ENCODE results near the gene PCNX1.

PCNX1 gene

GRCh38 chr14:70964492-70964891, 57.2 kb downstream of the PCNX1 start:
- TF ChIP-seq, protein P1, sequence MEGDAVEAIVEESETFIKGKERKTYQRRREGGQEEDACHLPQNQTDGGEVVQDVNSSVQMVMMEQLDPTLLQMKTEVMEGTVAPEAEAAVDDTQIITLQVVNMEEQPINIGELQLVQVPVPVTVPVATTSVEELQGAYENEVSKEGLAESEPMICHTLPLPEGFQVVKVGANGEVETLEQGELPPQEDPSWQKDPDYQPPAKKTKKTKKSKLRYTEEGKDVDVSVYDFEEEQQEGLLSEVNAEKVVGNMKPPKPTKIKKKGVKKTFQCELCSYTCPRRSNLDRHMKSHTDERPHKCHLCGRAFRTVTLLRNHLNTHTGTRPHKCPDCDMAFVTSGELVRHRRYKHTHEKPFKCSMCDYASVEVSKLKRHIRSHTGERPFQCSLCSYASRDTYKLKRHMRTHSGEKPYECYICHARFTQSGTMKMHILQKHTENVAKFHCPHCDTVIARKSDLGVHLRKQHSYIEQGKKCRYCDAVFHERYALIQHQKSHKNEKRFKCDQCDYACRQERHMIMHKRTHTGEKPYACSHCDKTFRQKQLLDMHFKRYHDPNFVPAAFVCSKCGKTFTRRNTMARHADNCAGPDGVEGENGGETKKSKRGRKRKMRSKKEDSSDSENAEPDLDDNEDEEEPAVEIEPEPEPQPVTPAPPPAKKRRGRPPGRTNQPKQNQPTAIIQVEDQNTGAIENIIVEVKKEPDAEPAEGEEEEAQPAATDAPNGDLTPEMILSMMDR (IDR thresholded peaks at IDR 0.05; ENCODE audit: low read depth, low read length, missing control alignments) = no peak
- no peak overlapping the region for H3K4me3 ChIP-seq (ENCODE audit: low read depth, low read length)
- in situ Hi-C loops (cut with HindIII; ENCODE audit: low sequenced_read_pairs) = loop anchor here (25.0 kb wide), 1 partner anchor 102 kb away; no protein-coding TSS in a partner anchor
- DNase-seq (ENCODE audit: low read depth) = no peak

DNA sequence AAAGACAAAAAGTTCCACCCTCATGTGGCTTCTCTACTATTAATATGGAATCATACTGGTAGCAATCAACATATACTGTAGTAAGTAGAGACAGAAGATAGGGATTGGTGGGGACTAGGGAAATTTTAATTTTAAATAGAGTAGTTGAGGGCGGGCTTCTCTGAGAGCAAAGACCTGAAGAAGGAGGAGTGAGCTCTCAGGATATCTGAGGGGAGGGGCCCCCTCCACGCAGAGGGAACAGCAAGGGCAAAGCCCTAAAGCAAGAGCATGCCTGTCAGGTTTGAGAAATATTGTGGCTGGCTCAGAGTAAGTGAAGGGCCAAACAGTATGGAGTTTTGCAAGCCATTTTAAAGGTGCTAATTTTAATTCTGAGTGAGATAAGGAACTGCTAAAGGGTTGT, 64.3 kb downstream of the PCNX1 start:
- TF ChIP-seq, protein P1 (IDR thresholded peaks at IDR 0.05; ENCODE audit: low read depth, low read length, missing control alignments) = no peak
- DNase-seq (ENCODE audit: low read depth) = no peak
- in situ Hi-C loops (cut with HindIII; ENCODE audit: low sequenced_read_pairs) = loop anchor here (25.0 kb wide), 1 partner anchor 109 kb away; no protein-coding TSS in a partner anchor
- no peak overlapping the region for H3K4me3 ChIP-seq (ENCODE audit: low read depth, low read length)

DNA sequence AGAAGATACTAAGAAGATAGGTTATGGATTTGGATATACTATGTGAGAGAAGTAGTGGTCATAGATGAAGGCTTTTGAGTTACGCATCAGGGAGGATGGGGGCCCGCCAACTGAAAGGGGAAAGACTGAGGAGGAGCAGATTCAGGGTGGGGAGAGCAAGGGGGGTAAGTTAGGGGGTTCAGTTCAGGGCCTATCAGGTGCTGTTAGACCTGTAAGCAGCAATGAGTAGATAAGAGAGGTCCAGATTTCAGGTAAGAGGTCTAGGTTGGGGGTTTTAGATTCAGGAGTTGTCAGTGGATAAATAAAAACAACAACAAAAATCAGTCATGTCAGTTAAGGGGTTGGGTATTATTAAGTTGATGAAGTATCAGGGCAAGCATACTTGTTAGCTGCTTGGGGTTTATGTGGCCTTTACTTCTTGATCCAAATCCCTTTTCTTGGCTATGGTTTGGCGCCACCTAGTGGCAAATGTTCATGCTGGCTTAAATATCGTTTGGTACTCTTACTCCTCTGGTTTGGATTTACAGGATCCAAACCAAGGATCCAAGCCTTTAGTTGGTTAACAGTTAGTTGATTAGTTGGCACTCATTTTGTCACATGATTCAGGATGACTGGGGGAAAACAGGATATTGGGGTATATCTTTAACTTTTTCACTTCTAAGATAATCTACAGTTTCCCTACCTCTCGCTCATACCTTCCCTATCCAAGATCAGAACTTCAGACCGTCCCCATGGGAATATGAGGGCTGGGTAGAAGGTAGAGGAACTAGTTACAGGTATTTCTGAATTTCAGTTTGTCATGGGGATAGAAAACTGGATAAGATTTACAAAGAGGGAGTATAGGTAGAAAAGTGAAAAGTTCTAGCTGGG, 65.1 kb downstream of the PCNX1 start:
- DNase-seq (ENCODE audit: low read depth) = peak; percentile 86
- TF ChIP-seq, protein P1 (IDR thresholded peaks at IDR 0.05; ENCODE audit: low read depth, low read length, missing control alignments) = peak; percentile 90
- in situ Hi-C loops (cut with HindIII; ENCODE audit: low sequenced_read_pairs) = loop anchor here (25.0 kb wide), 1 partner anchor 110 kb away; no protein-coding TSS in a partner anchor
- no peak overlapping the region for H3K4me3 ChIP-seq (ENCODE audit: low read depth, low read length)

- in situ Hi-C loops (cut with HindIII; ENCODE audit: low sequenced_read_pairs) = no loop called here
- TF ChIP-seq, protein P1 (IDR thresholded peaks at IDR 0.05; ENCODE audit: low read depth, low read length, missing control alignments) = no peak
- H3K4me3 ChIP-seq (ENCODE audit: low read depth, low read length) = no peak overlapping the region
- no peak for DNase-seq (ENCODE audit: low read depth)
Measured at GRCh38 chr14:70976591-70976990, 69.3 kb downstream of the PCNX1 start.

GRCh38 chr14:70981000-70981952, 74.0 kb downstream of the PCNX1 start:
- H3K4me3 ChIP-seq (ENCODE audit: low read depth, low read length) = no peak overlapping the region
- DNase-seq (ENCODE audit: low read depth) = no peak
- TF ChIP-seq, protein P1 (IDR thresholded peaks at IDR 0.05; ENCODE audit: low read depth, low read length, missing control alignments) = no peak
- in situ Hi-C loops (cut with HindIII; ENCODE audit: low sequenced_read_pairs) = no loop called here

DNA sequence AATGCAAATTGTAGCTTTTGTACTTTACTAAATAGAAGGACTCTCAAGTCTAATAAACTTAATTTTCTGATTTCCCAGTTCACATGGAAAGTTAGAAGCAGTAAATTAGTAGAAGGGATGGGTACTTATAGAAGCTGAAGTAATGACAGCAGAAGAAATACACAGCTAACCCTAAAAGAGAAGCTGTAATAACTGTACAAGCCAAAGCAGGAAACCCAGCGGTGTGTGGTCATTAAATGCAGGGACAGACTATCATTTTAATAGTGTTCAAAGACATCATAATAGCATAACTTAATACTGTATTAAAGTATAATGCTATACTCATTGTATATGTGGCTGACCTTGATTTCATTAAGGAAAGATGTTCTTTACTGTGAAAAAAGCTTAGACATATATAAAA, 74.9 kb downstream of the PCNX1 start:
- in situ Hi-C loops (cut with HindIII; ENCODE audit: low sequenced_read_pairs) = no loop called here
- H3K4me3 ChIP-seq (ENCODE audit: low read depth, low read length) = no peak overlapping the region

More for the DNA sequence above, 74.9 kb downstream of the PCNX1 start:
- DNase-seq (ENCODE audit: low read depth) = no peak
- TF ChIP-seq, protein P1 (IDR thresholded peaks at IDR 0.05; ENCODE audit: low read depth, low read length, missing control alignments) = no peak
